Effector CD8-positive, alpha-beta T cell (primary cell): ENCODE measurements around the gene AFF3.
A peak's percentile ranks its signal among the peaks of the same experiment; 100 is the strongest.

Experiments used
- DNase-seq: peaks from one replicate; lab custom pipeline; 2025; lab: John Stamatoyannopoulos, UW

Gene AFF3

GRCh38 chr2:99607861-99608491 lies 534.4 kb downstream of the AFF3 start:
- no peak for DNase-seq

GRCh38 chr2:99607454-99607853 lies 534.9 kb downstream of the AFF3 start:
- DNase-seq = no peak

- DNase-seq = no peak
Measured at GRCh38 chr2:99605036-99605435, 537.4 kb downstream of the AFF3 start.

- DNase-seq = no peak
Measured at GRCh38 chr2:99602476-99602875, 539.9 kb downstream of the AFF3 start.

- no peak for DNase-seq
Measured at GRCh38 chr2:99600981-99601651, 541.3 kb downstream of the AFF3 start.

- DNase-seq = no peak
Measured at GRCh38 chr2:99598441-99598840, 543.9 kb downstream of the AFF3 start.

- no peak for DNase-seq
Measured at GRCh38 chr2:99597616-99598015, 544.8 kb downstream of the AFF3 start.

GRCh38 chr2:99595373-99595772 lies 547.0 kb downstream of the AFF3 start:
- DNase-seq = no peak

- no peak for DNase-seq
Measured at GRCh38 chr2:99593692-99594427, 548.5 kb downstream of the AFF3 start.

GRCh38 chr2:99576775-99577174 lies 565.6 kb downstream of the AFF3 start:
- no peak for DNase-seq

- DNase-seq = no peak
Measured at GRCh38 chr2:99573634-99574251, 568.6 kb downstream of the AFF3 start.

GRCh38 chr2:99572373-99573164 lies 569.8 kb downstream of the AFF3 start:
- DNase-seq = no peak

- DNase-seq = no peak
Measured at GRCh38 chr2:99571954-99572353, 570.4 kb downstream of the AFF3 start.

GRCh38 chr2:99571533-99571932 lies 570.9 kb downstream of the AFF3 start:
- DNase-seq = no peak

GRCh38 chr2:99571021-99571420 lies 571.4 kb downstream of the AFF3 start:
- no peak for DNase-seq

- DNase-seq = no peak
Measured at GRCh38 chr2:99569386-99569785, 573.0 kb downstream of the AFF3 start.

GRCh38 chr2:99565227-99565626 lies 577.2 kb downstream of the AFF3 start:
- DNase-seq = no peak

GRCh38 chr2:99562516-99562915 lies 579.9 kb downstream of the AFF3 start:
- no peak for DNase-seq

- DNase-seq = no peak
Measured at GRCh38 chr2:99561804-99562203, 580.6 kb downstream of the AFF3 start.

GRCh38 chr2:99559075-99559662 lies 583.2 kb downstream of the AFF3 start:
- DNase-seq = peak; percentile 73

- DNase-seq = no peak
Measured at GRCh38 chr2:99555404-99555803, 587.0 kb downstream of the AFF3 start.
